ENCODE results near the gene DCT.

DNA sequence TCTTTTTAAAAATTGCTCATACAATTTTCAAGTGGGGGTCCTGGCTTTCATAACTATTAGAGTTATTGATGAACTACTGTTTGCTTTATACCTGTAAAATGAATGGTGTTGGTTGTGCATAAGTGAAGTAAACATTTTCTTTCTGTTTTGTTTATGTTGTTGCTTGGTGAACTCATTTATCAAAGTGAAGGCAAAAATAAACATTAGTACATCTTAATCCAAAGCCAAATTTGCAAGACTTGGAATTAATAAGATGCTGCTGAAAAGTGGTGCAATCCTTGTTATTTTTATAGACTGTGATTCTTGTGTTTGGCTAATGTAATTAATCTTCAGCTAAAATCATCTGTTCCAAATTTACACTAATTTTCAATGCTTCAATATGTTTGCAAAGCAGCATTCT lies 24.4 kb upstream of the DCT start:
- TF ChIP-seq, protein P1, sequence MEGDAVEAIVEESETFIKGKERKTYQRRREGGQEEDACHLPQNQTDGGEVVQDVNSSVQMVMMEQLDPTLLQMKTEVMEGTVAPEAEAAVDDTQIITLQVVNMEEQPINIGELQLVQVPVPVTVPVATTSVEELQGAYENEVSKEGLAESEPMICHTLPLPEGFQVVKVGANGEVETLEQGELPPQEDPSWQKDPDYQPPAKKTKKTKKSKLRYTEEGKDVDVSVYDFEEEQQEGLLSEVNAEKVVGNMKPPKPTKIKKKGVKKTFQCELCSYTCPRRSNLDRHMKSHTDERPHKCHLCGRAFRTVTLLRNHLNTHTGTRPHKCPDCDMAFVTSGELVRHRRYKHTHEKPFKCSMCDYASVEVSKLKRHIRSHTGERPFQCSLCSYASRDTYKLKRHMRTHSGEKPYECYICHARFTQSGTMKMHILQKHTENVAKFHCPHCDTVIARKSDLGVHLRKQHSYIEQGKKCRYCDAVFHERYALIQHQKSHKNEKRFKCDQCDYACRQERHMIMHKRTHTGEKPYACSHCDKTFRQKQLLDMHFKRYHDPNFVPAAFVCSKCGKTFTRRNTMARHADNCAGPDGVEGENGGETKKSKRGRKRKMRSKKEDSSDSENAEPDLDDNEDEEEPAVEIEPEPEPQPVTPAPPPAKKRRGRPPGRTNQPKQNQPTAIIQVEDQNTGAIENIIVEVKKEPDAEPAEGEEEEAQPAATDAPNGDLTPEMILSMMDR (conservative IDR thresholded peaks at IDR 0.05; ENCODE audit: low read length) = no peak
- no peak for TF ChIP-seq EZH2phosphoT487 (IDR thresholded peaks at IDR 0.05; ENCODE audit: borderline replicate concordance)

Measured in Loucy (cell line).